GM18858 (cell line): ENCODE measurements around the gene NR2E1.

Experiments
- ATAC-seq: cut with Tn5 transposase; IDR thresholded peaks from one replicate; pipeline ENCODE4 v1.9.1; 2021; ENCODE audit not compliant: unreplicated experiment

Gene NR2E1

GRCh38 chr6:108203189-108204112 is 37.6 kb downstream of the NR2E1 start:
- no peak for ATAC-seq

DNA sequence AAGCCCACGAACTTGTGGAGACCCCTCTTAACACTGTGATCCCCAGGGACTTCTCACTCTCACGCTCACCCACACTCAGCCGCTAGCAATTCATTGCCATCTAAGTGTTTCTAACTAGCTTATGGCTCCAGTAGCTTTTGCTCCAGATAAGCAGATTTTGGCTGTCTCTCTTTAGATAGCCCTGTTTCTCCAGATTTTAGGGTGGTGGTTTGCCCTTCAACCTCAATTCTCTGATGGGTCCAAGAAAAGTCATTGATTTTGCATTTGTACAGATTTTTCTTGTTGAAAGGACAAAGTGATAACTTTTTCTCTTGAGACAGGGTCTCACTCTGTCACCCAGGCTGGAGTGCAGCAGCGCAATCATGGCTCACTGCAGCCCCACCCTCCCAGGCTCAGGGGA is 41.2 kb downstream of the NR2E1 start:
- no peak for ATAC-seq

- no peak for ATAC-seq
These were observed 43.9 kb downstream of the NR2E1 start for GRCh38 chr6:108209738-108210137.

- ATAC-seq: no peak
These were observed 44.7 kb downstream of the NR2E1 start for GRCh38 chr6:108210556-108210955.

DNA sequence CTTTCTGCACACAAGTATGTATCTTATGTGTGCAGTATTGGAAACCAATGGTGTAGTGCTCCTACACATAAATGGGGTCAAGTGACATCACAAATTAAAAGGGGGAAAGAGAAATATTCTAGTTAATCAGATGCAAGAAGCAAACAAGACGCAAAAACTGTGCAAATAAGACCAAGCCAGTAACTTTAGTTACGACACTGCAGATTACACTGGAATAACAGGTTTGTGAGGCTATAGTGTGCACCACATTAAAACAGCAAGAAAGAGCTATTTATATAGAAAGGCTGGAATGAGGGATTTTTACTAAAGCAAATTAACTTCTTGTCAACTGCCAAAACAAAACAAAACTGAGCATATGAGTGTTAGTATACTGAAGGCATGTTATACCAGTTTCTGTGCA is 45.8 kb downstream of the NR2E1 start:
- no peak for ATAC-seq

DNA sequence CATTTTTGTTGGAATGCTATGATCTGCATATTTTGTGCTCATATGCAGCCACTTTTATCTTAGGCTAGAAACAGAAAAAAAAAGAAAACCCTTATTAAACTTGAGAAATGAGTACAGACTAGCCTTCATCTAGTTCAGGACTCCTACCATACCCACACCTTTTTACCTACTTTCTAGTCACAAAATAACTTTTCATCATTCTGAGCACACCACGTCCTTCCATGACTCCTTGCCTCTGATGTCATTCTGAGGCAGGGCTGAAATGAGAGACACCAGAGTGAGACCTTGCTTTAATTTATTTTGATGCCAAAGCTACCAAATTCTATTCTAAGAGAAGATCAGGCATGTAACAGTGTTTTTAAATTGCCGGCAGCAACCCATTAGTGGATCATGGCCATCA is 56.2 kb downstream of the NR2E1 start:
- ATAC-seq: no peak

- no peak for ATAC-seq
These were observed 56.7 kb downstream of the NR2E1 start for GRCh38 chr6:108222504-108222903.

- no peak for ATAC-seq
These were observed 61.5 kb downstream of the NR2E1 start for GRCh38 chr6:108227290-108227689.

DNA sequence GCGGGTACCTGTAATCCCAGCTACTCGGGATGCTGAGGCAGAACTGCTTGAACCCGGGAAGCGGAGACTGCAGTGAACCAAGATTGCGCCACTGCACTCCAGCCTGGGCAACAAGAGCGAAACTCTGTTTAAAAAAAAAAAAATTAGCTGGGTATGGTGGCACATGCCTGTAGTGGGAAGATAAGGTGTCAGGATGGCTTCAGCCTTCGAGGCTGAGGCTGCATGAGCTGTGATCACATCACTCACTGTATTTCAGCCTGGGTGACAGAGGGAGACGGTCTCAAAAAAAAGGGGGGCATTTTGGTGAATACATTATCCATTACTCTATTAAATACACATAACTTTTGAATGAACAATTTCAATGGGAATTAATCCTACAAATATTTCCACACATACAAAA is 62.6 kb downstream of the NR2E1 start:
- ATAC-seq: no peak

- ATAC-seq: no peak
These were observed 69.3 kb downstream of the NR2E1 start for GRCh38 chr6:108235127-108235526.

DNA sequence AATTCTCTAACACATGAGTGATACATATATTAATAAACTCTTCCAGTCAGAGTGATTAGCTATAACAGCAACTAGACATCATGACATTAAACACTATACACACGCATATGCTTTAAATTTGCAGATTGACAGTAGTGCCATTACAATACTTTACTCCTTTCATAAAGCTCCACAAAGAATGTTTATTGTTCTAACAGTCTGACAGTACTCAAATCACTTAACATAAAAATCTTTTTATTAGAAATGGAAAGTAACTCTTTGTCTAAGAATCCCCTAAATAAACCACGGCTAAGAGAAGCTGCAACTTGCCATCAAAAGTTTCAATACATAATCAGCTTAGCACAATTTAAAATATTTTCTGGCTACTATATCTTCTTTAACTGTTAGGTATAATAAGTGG is 71.0 kb downstream of the NR2E1 start:
- no peak for ATAC-seq

DNA sequence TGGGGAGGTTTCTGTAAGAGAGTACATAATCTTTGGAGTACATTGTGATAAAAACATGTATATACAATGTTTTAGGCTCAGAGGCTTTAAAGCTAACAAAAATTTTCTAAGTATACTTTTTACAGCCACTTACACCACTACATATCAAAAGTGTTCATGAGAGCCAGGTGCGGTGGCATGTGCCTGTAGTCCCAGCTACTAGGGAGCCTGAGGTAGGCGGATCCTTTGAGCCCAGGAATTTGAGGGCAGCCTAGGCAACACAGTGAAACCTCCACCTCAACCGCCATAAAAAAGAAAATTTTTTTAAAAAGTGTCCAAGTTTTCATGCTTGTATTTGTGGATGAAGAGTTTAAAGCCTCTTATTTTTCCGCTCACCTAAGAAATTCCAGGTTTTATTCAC is 72.5 kb downstream of the NR2E1 start:
- no peak for ATAC-seq
